WTC11 (cell line): ENCODE results near the gene COQ9. TPM values are rescaled to one million over a fixed set of nuclear protein-coding genes. Genes with fewer than 3 reads are reported as not detected.

Experiments
- ATAC-seq: fragments of 200-7000 bp; cut with Tn5 transposase; 2 replicates; pipeline ENCODE4 v1.10.0; 2021; ENCODE audit warnings: mild to moderate bottlenecking, moderate library complexity
- CTCF ChIA-PET: fragments of 300-600 bp; sonication (Branson Sonifier 250); formaldehyde crosslinking; loops from one replicate; lab custom pipeline; 2021; ENCODE audit warnings: antibody characterized with exemption; lab: Charles Lee
- POLR2A ChIA-PET: fragments of 350-600 bp; sonication (Branson Sonifier 250); formaldehyde crosslinking; loops from one replicate; lab custom pipeline; 2021; ENCODE audit warnings: antibody characterized with exemption; lab: Charles Lee
- DNase-seq: peaks from one replicate; pipeline ENCODE4 v3.0.0; 2021; ENCODE audit warnings: low spot score
- H3K27ac Mint-ChIP-seq: 2 replicates; pipeline ENCODE4 v1.8.0; 2021; ENCODE audit warnings: mixed read lengths
- H3K27me3 Mint-ChIP-seq: 2 replicates; pipeline ENCODE4 v1.8.0; 2021; ENCODE audit warnings: low read depth, mild to moderate bottlenecking, moderate library complexity, mixed read lengths
- H3K36me3 Mint-ChIP-seq: 2 replicates; pipeline ENCODE4 v1.8.0; 2021; ENCODE audit warnings: mixed read lengths
- H3K4me1 Mint-ChIP-seq: 2 replicates; pipeline ENCODE4 v1.8.0; 2022; ENCODE audit warnings: mixed read lengths
- H3K4me3 Mint-ChIP-seq: 2 replicates; pipeline ENCODE4 v1.8.0; 2021; ENCODE audit warnings: mild to moderate bottlenecking, moderate library complexity, mixed read lengths
- H3K9me3 Mint-ChIP-seq: 2 replicates; pipeline ENCODE4 v1.8.0; 2021; ENCODE audit warnings: mixed read lengths
- CREB1 ChIP-seq: sonication (generic); formaldehyde crosslinking; IDR thresholded peaks from 2 replicates; pipeline ENCODE4 v1.8.0; 2023; ENCODE audit warnings: mild to moderate bottlenecking, missing genetic modification reagents
- E2F4 ChIP-seq: sonication (generic); formaldehyde crosslinking; IDR thresholded peaks from 2 replicates; pipeline ENCODE4 v1.8.1; 2022; ENCODE audit warnings: low read depth, mild to moderate bottlenecking, moderate library complexity, missing genetic modification reagents, borderline replicate concordance
- IRF2 ChIP-seq: sonication (generic); formaldehyde crosslinking; IDR thresholded peaks from 2 replicates; pipeline ENCODE4 v1.8.0; 2022; ENCODE audit warnings: low read depth, missing genetic modification reagents, borderline replicate concordance
- JAZF1 ChIP-seq: fragments of 250-450 bp; sonication (Bioruptor Pico); IDR thresholded peaks from 2 replicates; pipeline ENCODE4 v1.9.0; 2021; ENCODE audit warnings: moderate library complexity, mild to moderate bottlenecking, inconsistent platforms
- NFYB ChIP-seq: sonication (generic); formaldehyde crosslinking; conservative IDR thresholded peaks from 2 replicates; pipeline ENCODE4 v1.8.0; 2022; ENCODE audit warnings: low read depth, missing genetic modification reagents
- RELA ChIP-seq: sonication (generic); formaldehyde crosslinking; IDR thresholded peaks from 2 replicates; pipeline ENCODE4 v1.8.1; 2022; ENCODE audit warnings: missing genetic modification reagents, mild to moderate bottlenecking, borderline replicate concordance
- SOX15 ChIP-seq: fragments of 250-450 bp; sonication (Bioruptor Pico); IDR thresholded peaks from 2 replicates; pipeline ENCODE4 v1.9.0; 2021; ENCODE audit warnings: mild to moderate bottlenecking
- STAT6 ChIP-seq: sonication (generic); formaldehyde crosslinking; conservative IDR thresholded peaks from 2 replicates; pipeline ENCODE4 v1.8.1; 2023; ENCODE audit warnings: mild to moderate bottlenecking, low read depth, missing genetic modification reagents, moderate library complexity
- TCF7 ChIP-seq: sonication (generic); formaldehyde crosslinking; IDR thresholded peaks from 2 replicates; pipeline ENCODE4 v1.8.0; 2022; ENCODE audit warnings: mild to moderate bottlenecking, low read depth, missing genetic modification reagents, moderate library complexity
- TEAD1 ChIP-seq: sonication (generic); formaldehyde crosslinking; IDR thresholded peaks from 2 replicates; pipeline ENCODE4 v1.8.0; 2022; ENCODE audit warnings: mild to moderate bottlenecking, missing genetic modification reagents
- ZBTB21 ChIP-seq: sonication (generic); formaldehyde crosslinking; IDR thresholded peaks from 2 replicates; pipeline ENCODE4 v1.8.1; 2023; ENCODE audit warnings: mild to moderate bottlenecking, missing genetic modification reagents, borderline replicate concordance
- ZNF317 ChIP-seq: sonication (generic); formaldehyde crosslinking; IDR thresholded peaks from 2 replicates; pipeline ENCODE4 v1.8.1; 2023; ENCODE audit warnings: low read depth, mild to moderate bottlenecking, moderate library complexity, missing genetic modification reagents, borderline replicate concordance
- ZNF416 ChIP-seq: fragments of 250-450 bp; sonication (Bioruptor Pico); IDR thresholded peaks from 2 replicates; pipeline ENCODE4 v1.9.0; 2021; ENCODE audit warnings: mild to moderate bottlenecking, inconsistent platforms
- ZNF423 ChIP-seq: fragments of 250-450 bp; sonication (Bioruptor Pico); IDR thresholded peaks from 2 replicates; pipeline ENCODE4 v2.1.2; 2022; ENCODE audit warnings: mild to moderate bottlenecking, moderate library complexity
- total RNA-seq: library from RNA; stranded (reverse); gene quantifications from 3 replicates; pipeline ENCODE4 v1.2.3, GENCODE V29; 2021
- TF ChIP-seq, protein P1 (sequence below): sonication (generic); formaldehyde crosslinking; IDR thresholded peaks from 2 replicates; pipeline ENCODE4 v1.8.0; 2023; ENCODE audit warnings: missing genetic modification reagents
- TF ChIP-seq, protein P2 (sequence below): sonication (generic); formaldehyde crosslinking; IDR thresholded peaks from 2 replicates; pipeline ENCODE4 v1.8.0; 2022; ENCODE audit warnings: mild to moderate bottlenecking, missing genetic modification reagents
- TF ChIP-seq, protein P3 (sequence below): sonication (generic); formaldehyde crosslinking; IDR thresholded peaks from 2 replicates; pipeline ENCODE4 v1.8.0; 2022; ENCODE audit warnings: mild to moderate bottlenecking, missing genetic modification reagents
- TF ChIP-seq, protein P4 (sequence below): fragments of 200-600 bp; IDR thresholded peaks from 2 replicates; pipeline ENCODE4 v1.8.0; 2022; ENCODE audit warnings: antibody characterized with exemption

Gene COQ9
- total RNA-seq, 1 experiment from 2014 or later, result 39.2 TPM

DNA sequence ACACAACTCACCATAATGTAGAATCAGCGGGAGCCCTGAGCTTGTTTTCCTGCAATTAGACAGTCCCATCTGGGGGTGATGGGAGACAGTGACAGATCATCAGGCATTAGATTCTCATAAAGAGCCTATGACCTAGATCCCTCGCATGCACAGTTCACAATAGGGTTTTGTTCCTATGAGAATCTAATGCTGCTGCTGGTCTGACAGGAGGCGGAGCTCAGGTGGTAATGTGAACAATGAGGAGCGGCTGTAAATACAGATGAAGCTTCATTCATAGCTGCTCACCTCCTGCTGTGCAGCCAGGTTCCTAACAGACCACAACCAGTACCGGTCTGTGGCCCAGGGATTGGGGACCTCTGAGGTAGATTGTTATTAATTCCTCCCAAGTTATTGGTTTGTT is 42.0 kb downstream of the COQ9 start:
- POLR2A ChIA-PET, result no interaction called here
- TF ChIP-seq E2F4 (CRISPR knock-in tag) (no peak), ZNF423 (CRISPR knock-in tag) (no peak), TCF7 (CRISPR knock-in tag) (no peak), JAZF1 (no peak), STAT6 (no peak), TEAD1 (CRISPR knock-in tag) (no peak), SOX15 (no peak), ZNF416 (CRISPR knock-in tag) (no peak), RELA (no peak), ZBTB21 (CRISPR knock-in tag) (no peak), NFYB (no peak), IRF2 (CRISPR knock-in tag) (no peak), CREB1 (CRISPR knock-in tag) (no peak), ZNF317 (no peak)
- TF ChIP-seq, protein P1, sequence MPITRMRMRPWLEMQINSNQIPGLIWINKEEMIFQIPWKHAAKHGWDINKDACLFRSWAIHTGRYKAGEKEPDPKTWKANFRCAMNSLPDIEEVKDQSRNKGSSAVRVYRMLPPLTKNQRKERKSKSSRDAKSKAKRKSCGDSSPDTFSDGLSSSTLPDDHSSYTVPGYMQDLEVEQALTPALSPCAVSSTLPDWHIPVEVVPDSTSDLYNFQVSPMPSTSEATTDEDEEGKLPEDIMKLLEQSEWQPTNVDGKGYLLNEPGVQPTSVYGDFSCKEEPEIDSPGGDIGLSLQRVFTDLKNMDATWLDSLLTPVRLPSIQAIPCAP, result no peak
- TF ChIP-seq, protein P2, sequence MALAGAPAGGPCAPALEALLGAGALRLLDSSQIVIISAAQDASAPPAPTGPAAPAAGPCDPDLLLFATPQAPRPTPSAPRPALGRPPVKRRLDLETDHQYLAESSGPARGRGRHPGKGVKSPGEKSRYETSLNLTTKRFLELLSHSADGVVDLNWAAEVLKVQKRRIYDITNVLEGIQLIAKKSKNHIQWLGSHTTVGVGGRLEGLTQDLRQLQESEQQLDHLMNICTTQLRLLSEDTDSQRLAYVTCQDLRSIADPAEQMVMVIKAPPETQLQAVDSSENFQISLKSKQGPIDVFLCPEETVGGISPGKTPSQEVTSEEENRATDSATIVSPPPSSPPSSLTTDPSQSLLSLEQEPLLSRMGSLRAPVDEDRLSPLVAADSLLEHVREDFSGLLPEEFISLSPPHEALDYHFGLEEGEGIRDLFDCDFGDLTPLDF (CRISPR knock-in tag), result no peak
- TF ChIP-seq, protein P3, sequence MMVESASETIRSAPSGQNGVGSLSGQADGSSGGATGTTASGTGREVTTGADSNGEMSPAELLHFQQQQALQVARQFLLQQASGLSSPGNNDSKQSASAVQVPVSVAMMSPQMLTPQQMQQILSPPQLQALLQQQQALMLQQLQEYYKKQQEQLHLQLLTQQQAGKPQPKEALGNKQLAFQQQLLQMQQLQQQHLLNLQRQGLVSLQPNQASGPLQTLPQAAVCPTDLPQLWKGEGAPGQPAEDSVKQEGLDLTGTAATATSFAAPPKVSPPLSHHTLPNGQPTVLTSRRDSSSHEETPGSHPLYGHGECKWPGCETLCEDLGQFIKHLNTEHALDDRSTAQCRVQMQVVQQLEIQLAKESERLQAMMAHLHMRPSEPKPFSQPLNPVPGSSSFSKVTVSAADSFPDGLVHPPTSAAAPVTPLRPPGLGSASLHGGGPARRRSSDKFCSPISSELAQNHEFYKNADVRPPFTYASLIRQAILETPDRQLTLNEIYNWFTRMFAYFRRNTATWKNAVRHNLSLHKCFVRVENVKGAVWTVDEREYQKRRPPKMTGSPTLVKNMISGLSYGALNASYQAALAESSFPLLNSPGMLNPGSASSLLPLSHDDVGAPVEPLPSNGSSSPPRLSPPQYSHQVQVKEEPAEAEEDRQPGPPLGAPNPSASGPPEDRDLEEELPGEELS (CRISPR knock-in tag), result no peak
- TF ChIP-seq, protein P4, sequence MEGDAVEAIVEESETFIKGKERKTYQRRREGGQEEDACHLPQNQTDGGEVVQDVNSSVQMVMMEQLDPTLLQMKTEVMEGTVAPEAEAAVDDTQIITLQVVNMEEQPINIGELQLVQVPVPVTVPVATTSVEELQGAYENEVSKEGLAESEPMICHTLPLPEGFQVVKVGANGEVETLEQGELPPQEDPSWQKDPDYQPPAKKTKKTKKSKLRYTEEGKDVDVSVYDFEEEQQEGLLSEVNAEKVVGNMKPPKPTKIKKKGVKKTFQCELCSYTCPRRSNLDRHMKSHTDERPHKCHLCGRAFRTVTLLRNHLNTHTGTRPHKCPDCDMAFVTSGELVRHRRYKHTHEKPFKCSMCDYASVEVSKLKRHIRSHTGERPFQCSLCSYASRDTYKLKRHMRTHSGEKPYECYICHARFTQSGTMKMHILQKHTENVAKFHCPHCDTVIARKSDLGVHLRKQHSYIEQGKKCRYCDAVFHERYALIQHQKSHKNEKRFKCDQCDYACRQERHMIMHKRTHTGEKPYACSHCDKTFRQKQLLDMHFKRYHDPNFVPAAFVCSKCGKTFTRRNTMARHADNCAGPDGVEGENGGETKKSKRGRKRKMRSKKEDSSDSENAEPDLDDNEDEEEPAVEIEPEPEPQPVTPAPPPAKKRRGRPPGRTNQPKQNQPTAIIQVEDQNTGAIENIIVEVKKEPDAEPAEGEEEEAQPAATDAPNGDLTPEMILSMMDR, result no peak
- CTCF ChIA-PET, result interaction anchor here (0.6 to 1.6 kb wide), 2 partner anchors 31 to 72 kb away, joined by 4 to 5 read pairs; no protein-coding TSS in a partner anchor

More for the DNA sequence above, 42.0 kb downstream of the COQ9 start:
- H3K4me1 Mint-ChIP-seq, result peaks cover 16% of the 10 kb centered on the region
- H3K9me3 Mint-ChIP-seq, result peaks cover 15% of the 10 kb centered on the region
- no peak for DNase-seq
- H3K4me3 Mint-ChIP-seq, result no peak overlapping the region
- H3K27me3 Mint-ChIP-seq, result peaks cover 21% of the 10 kb centered on the region
- no peak for ATAC-seq
- 0 out of 2 replicates have a peak, but pooled peaks cover 4% of the 10 kb centered on the region for H3K36me3 Mint-ChIP-seq
- no peak overlapping the region for H3K27ac Mint-ChIP-seq
